ENCODE data around the gene GRIN3A. TPM values are rescaled to one million over a fixed set of nuclear protein-coding genes. Genes with fewer than 3 reads are reported as not detected.

The GRIN3A gene
- total RNA-seq: not detected in 2 replicates

DNA sequence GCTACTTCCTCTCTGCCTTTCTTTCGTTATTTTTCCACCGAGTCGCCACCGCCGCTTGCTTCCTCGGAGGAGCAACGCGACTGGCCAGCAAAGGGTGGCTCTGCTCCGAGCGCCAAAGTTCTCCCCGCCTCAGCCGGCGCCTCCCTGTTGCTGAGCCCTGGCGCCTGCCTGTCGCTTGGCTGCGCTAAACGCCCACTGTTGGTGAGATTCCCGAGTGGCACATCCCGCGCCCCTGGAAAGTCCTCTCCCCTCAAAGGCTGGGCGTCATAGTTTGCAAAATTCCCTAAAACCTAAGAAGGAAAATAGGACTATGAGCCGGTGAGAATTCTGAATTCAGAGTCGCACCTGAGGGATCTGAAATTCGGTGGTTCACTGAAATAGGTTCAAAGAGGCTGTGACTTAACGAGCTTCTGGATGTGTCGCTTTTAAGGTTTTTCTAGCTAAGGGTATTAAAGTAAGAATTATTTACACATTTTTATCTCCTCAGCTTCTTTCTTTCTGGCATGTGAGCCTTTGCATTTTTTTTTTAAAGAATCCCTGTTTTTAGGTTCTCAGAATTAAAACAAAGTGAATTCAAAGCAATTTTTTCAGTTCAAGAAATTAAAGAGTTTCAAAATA, at the start of gene GRIN3A:
Gene GRIN3A (minus strand): TSS at position 82 of the 618 bp plus-strand sequence. CDS start 668 bp downstream, outside the sequence.

DNA sequence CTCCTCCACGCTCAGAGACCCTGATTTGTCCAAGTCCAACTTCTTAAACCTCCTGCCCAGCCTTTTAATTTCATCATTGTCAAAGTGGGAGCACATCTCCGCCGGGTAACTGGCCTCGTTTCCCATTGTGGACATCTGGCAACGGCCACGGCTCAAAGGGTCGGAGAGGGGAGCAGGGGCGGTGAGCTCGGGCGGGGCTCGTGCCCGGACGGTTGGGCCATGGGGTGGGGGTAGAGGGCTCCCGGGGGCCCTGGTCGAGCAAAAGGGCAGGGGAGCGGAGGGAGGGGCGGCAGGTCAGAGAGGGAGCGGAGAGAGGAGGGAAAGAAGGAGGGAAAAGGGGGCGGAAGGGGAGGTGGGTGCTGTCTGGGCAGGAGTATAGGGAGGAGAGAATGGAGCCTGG, 143.7 kb downstream of the GRIN3A start, which contains the start of gene PPP3R2:
Gene PPP3R2 (minus strand): TSS at position 174 of the 400 bp plus-strand sequence. CDS start 48 bp downstream, at position 126.

DNA sequence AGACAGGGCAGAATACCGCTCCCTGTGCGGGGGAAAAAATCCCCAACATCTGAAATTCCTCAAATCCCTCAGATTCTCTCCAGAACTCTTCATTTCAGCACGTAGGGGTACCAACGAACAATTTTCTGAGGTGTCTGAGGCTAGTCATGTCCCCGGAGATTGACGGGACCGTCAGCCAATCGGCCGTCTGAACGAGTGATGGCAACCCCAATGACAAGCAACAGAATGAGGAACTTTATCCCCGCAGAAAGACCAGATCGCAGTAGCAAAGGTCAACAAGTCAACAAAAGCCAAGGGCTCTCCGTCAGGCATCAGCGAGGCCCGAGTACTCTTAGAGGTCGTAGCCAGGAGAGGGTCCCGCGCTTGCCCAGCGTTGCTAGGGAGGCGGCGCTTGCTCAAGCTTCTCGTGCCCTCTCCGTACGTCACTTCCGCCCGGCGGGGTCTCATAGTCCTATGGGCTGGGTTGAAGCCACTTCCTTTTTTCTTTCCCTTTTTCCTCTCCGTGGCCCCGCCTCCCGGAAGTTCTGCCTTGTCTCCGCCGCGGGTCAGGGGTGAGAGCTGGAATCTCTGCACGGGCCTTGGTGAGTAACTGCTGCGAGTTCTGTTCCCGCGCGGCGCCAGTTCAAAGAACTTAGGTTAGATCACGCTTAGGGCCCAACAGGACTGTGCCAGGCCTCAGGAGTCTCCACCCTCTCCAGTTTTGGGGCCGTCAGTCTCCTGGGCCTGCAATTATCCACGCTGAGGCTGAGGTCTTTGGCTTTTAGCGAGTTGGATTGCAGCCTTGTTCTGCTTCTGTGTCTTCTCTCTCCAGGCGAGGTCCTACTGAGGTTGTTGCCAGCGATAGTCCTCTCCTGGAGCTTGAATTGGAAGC, 204.9 kb downstream of the GRIN3A start, which contains the start of gene RNF20:
Gene RNF20 (plus strand): TSS at position 520 of the 871 bp plus-strand sequence. CDS start 1,571 bp downstream, outside the sequence.

Other genes starting within 250 kb of the GRIN3A start
- 20.6 and 23.9 TPM in 2 replicates for gene RNF20, start 204.8 kb downstream of the GRIN3A start, total RNA-seq
- not detected in 2 replicates for gene PPP3R2, start 143.7 kb downstream of the GRIN3A start, total RNA-seq

All from placental epithelial cell (primary cell).